ENCODE measurements around the gene HPN.
"Not testable (repeated sequence)": the region's sequence is repeated elsewhere in the genome, so short reads cannot be mapped to it uniquely, and the experiment has no call there.

HPN gene

GRCh38 chr19:35027009-35027408 lies 14.5 kb upstream of the HPN start:
- peaks cover 9% of the 10 kb centered on the region for H3K4me1 Mint-ChIP-seq
- H3K27ac Mint-ChIP-seq: no peak overlapping the region
- peaks cover 20% of the 10 kb centered on the region for H3K36me3 Mint-ChIP-seq
- ATAC-seq (ENCODE audit: low read depth): no peak
- H3K4me3 Mint-ChIP-seq: no peak overlapping the region
- H3K9me3 Mint-ChIP-seq: no peaks in the 10 kb centered on the region
- H3K27me3 Mint-ChIP-seq: peaks cover 11% of the 10 kb centered on the region
- DNase-seq (ENCODE audit: low spot score in 2 of 2): no peak

DNA sequence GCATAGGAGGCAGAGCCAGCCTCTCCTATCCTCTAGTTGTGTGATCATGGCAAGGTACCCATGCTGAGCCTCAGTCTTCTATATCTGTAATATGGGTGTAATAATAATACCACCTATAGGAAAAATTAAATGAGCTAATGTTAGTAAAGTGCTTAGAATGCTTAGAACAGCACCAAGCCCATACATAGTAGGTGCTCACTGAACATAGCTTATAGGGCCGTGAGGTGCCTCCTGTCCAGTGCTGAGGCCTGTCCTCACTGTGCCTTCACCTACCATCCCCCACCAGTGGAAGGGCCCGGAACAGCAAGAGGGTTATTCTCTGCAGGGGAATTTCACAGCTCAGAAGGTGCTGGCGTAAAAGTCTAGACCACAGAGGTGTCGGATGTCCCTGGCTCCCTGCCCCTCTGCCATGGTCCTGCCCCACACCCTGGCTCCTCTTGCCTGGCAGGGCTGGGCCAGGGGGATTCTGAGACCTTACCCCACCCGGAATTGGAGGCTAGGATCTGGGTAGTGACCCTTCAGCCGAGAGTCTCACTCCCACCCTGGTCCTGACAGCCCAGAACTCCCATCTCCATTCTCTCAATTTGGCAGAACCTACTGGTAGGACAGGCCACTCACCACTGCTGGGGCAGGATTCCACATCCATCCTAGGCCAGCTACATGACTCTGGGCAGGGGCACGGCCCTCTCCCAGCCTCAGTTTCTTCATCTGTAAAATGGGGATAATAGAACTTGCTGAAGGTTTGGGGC lies 13.5 kb upstream of the HPN start:
- ATAC-seq (ENCODE audit: low read depth) (peak; percentile 22), DNase-seq (ENCODE audit: low spot score in 2 of 2) (no peak)
- Mint-ChIP-seq H3K36me3 (peaks cover 13% of the 10 kb centered on the region), H3K4me1 (peaks cover 9% of the 10 kb centered on the region), H3K27ac (no peak overlapping the region), H3K27me3 (peaks cover 17% of the 10 kb centered on the region), H3K9me3 (no peaks in the 10 kb centered on the region), H3K4me3 (no peak overlapping the region)

- not testable (repeated sequence) for DNase-seq (ENCODE audit: low spot score in 2 of 2); H3K9me3 Mint-ChIP-seq; H3K4me3 Mint-ChIP-seq; H3K4me1 Mint-ChIP-seq; H3K27ac Mint-ChIP-seq; ATAC-seq (ENCODE audit: low read depth)
- Mint-ChIP-seq H3K27me3 (peaks cover 17% of the 10 kb centered on the region), H3K36me3 (peaks cover 12% of the 10 kb centered on the region)
These were observed 13.0 kb upstream of the HPN start for GRCh38 chr19:35028600-35028885.

GRCh38 chr19:35029275-35029736 lies 12.2 kb upstream of the HPN start:
- not testable (repeated sequence) for H3K27ac Mint-ChIP-seq; H3K9me3 Mint-ChIP-seq; H3K36me3 Mint-ChIP-seq; ATAC-seq (ENCODE audit: low read depth); H3K4me1 Mint-ChIP-seq; DNase-seq (ENCODE audit: low spot score in 2 of 2)
- H3K4me3 Mint-ChIP-seq: peak overlapping the region; percentile 38
- peaks cover 17% of the 10 kb centered on the region for H3K27me3 Mint-ChIP-seq

- Mint-ChIP-seq H3K27ac (no peak overlapping the region), H3K4me1 (peaks cover 9% of the 10 kb centered on the region), H3K9me3 (no peaks in the 10 kb centered on the region), H3K36me3 (peaks cover 8% of the 10 kb centered on the region), H3K4me3 (no peak overlapping the region), H3K27me3 (peaks cover 17% of the 10 kb centered on the region)
- ATAC-seq (ENCODE audit: low read depth): no peak
- DNase-seq (ENCODE audit: low spot score in 2 of 2): no peak
These were observed 11.7 kb upstream of the HPN start for GRCh38 chr19:35029737-35030256.

GRCh38 chr19:35030257-35031071 lies 11.1 kb upstream of the HPN start, which contains the start of gene SCN1B:
Gene SCN1B, plus strand, starts transcription at chr19:35030470. Its CDS starts 351 bp downstream, at chr19:35030821.
- H3K36me3 Mint-ChIP-seq: peaks cover 7% of the 10 kb centered on the region
- H3K9me3 Mint-ChIP-seq: no peaks in the 10 kb centered on the region
- peaks cover 9% of the 10 kb centered on the region for H3K4me1 Mint-ChIP-seq
- H3K27me3 Mint-ChIP-seq: peaks cover 17% of the 10 kb centered on the region
- H3K27ac Mint-ChIP-seq: no peak within 1 kb of the TSS
- no peak for DNase-seq (ENCODE audit: low spot score in 2 of 2)
- H3K4me3 Mint-ChIP-seq: peak within 1 kb of the TSS; percentile 56
- ATAC-seq (ENCODE audit: low read depth): peak; percentile 71

- H3K27ac Mint-ChIP-seq: no peak overlapping the region
- H3K9me3 Mint-ChIP-seq: no peaks in the 10 kb centered on the region
- DNase-seq (ENCODE audit: low spot score in 2 of 2) (no peak), ATAC-seq (ENCODE audit: low read depth) (no peak)
- peaks cover 17% of the 10 kb centered on the region for H3K27me3 Mint-ChIP-seq
- peaks cover 3% of the 10 kb centered on the region for H3K36me3 Mint-ChIP-seq
- peaks cover 9% of the 10 kb centered on the region for H3K4me1 Mint-ChIP-seq
- H3K4me3 Mint-ChIP-seq: peak overlapping the region; percentile 56
These were observed 10.2 kb upstream of the HPN start for GRCh38 chr19:35031072-35031881.

- no peak overlapping the region for H3K4me3 Mint-ChIP-seq
- no peak for ATAC-seq (ENCODE audit: low read depth)
- H3K36me3 Mint-ChIP-seq: peaks cover 3% of the 10 kb centered on the region
- H3K4me1 Mint-ChIP-seq: peaks cover 14% of the 10 kb centered on the region
- no peaks in the 10 kb centered on the region for H3K9me3 Mint-ChIP-seq
- no peak for DNase-seq (ENCODE audit: low spot score in 2 of 2)
- no peak overlapping the region for H3K27ac Mint-ChIP-seq
- peaks cover 17% of the 10 kb centered on the region for H3K27me3 Mint-ChIP-seq
These were observed 9.1 kb upstream of the HPN start for GRCh38 chr19:35032356-35032865.

DNA sequence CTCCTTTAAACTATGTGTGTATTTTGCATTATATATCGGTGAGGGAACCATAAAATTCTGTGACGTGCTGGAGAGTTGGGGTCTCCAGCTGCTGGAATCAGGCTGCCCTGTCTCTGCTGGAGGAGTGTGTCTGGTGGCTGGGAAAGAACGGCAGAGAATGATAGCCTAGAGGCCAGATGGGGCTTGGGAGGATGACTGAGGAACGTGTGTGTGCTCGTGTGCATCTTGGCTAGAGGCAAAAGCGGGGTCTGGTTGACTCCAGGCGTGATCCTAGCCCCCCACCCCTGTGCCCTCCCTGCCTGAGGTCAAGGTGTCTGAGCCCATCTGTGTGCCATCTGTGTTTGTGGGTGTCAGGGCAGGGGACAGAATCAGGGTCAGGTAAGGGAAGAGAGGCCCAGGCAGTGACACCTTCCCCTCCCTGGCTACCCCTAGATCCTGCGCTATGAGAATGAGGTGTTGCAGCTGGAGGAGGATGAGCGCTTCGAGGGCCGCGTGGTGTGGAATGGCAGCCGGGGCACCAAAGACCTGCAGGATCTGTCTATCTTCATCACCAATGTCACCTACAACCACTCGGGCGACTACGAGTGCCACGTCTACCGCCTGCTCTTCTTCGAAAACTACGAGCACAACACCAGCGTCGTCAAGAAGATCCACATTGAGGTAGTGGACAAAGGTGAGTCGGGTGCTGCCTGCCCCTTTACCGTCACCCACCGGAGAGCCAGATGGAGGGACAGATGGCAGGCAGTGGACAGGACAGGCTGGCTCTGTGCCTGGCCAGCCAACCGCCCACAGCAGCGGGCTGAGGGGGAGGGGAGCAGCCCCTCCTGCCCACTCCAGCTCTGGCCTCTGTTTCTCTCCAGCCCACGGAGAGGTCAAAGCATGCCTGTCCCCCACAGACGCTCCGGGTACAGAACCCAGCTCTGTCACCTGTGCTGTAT lies 8.2 kb upstream of the HPN start:
- no peak overlapping the region for H3K4me3 Mint-ChIP-seq
- H3K27me3 Mint-ChIP-seq: peaks cover 16% of the 10 kb centered on the region
- H3K27ac Mint-ChIP-seq: no peak overlapping the region
- no peak for DNase-seq (ENCODE audit: low spot score in 2 of 2)
- peaks cover 2% of the 10 kb centered on the region for H3K36me3 Mint-ChIP-seq
- ATAC-seq (ENCODE audit: low read depth): no peak
- no peaks in the 10 kb centered on the region for H3K9me3 Mint-ChIP-seq
- H3K4me1 Mint-ChIP-seq: peaks cover 21% of the 10 kb centered on the region

DNA sequence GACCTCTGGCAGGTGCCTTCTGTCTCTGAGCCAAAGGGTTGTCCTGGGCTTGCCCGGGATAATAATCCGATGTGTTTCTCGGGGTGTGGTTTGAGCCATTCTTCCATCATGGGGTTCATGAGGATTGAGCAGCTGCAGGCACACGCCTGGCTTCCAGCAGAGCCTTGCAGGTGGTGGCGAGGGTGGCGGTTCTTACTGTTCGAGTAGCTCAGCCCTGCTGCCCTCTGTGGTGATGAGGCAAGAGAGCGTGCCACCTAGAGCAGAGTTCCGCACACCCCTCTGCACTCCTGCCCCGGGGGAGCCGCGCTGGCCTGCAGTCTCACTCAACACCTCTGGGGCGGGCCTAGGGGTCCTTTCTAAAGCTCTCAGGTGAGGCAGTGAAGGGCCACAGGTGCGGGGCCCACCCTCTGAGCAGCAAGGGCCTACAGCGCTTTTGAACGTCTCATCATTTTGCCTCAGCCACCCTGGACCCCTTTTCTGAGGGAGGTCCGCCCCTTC lies 7.5 kb upstream of the HPN start:
- Mint-ChIP-seq H3K36me3 (no peaks in the 10 kb centered on the region), H3K27me3 (peaks cover 14% of the 10 kb centered on the region), H3K4me3 (no peak overlapping the region), H3K9me3 (no peaks in the 10 kb centered on the region), H3K27ac (no peak overlapping the region), H3K4me1 (peaks cover 25% of the 10 kb centered on the region)
- DNase-seq (ENCODE audit: low spot score in 2 of 2) (no peak), ATAC-seq (ENCODE audit: low read depth) (no peak)

- peaks cover 12% of the 10 kb centered on the region for H3K27me3 Mint-ChIP-seq
- H3K36me3 Mint-ChIP-seq: no peaks in the 10 kb centered on the region
- H3K9me3 Mint-ChIP-seq: no peaks in the 10 kb centered on the region
- H3K4me3 Mint-ChIP-seq: no peak overlapping the region
- H3K27ac Mint-ChIP-seq: no peak overlapping the region
- peaks cover 24% of the 10 kb centered on the region for H3K4me1 Mint-ChIP-seq
- ATAC-seq (ENCODE audit: low read depth) (no peak), DNase-seq (ENCODE audit: low spot score in 2 of 2) (no peak)
These were observed 6.7 kb upstream of the HPN start for GRCh38 chr19:35034588-35035382.
